Adipocyte (in vitro differentiated cells): ENCODE results near the gene PTPRR.
A peak's percentile ranks its signal among the peaks of the same experiment; 100 is the strongest.

Experiments
- DNase-seq: peaks from one replicate; pipeline ENCODE4 v3.0.0-alpha.2; 2015; ENCODE audit warnings: low read depth
- H3K27me3 ChIP-seq: replicated peaks from 2 replicates; pipeline ENCODE4 v1.7.0; 2013; ENCODE audit warnings: mild to moderate bottlenecking, low read length, moderate library complexity; ENCODE audit not compliant: control insufficient read depth, insufficient read depth
- H3K36me3 ChIP-seq: 2 replicates; pipeline ENCODE4 v1.7.0; 2013; ENCODE audit warnings: low read length, mild to moderate bottlenecking, moderate library complexity; ENCODE audit not compliant: control insufficient read depth, insufficient read depth, severe bottlenecking
- H3K4me1 ChIP-seq: 2 replicates; pipeline ENCODE4 v1.7.0; 2013; ENCODE audit warnings: mild to moderate bottlenecking, low read length, moderate library complexity; ENCODE audit not compliant: control insufficient read depth, insufficient read depth
- H3K4me3 ChIP-seq: 2 replicates; pipeline ENCODE4 v1.7.0; 2013; ENCODE audit warnings: mild to moderate bottlenecking, low read length, moderate library complexity
- H3K9ac ChIP-seq: 2 replicates; pipeline ENCODE4 v1.7.0; 2013; ENCODE audit warnings: mild to moderate bottlenecking, low read length, moderate library complexity
- H3K9me3 ChIP-seq: 2 replicates; pipeline ENCODE4 v1.7.0; 2013; ENCODE audit warnings: mild to moderate bottlenecking, low read length, moderate library complexity; ENCODE audit not compliant: control insufficient read depth

The PTPRR gene, protein sequence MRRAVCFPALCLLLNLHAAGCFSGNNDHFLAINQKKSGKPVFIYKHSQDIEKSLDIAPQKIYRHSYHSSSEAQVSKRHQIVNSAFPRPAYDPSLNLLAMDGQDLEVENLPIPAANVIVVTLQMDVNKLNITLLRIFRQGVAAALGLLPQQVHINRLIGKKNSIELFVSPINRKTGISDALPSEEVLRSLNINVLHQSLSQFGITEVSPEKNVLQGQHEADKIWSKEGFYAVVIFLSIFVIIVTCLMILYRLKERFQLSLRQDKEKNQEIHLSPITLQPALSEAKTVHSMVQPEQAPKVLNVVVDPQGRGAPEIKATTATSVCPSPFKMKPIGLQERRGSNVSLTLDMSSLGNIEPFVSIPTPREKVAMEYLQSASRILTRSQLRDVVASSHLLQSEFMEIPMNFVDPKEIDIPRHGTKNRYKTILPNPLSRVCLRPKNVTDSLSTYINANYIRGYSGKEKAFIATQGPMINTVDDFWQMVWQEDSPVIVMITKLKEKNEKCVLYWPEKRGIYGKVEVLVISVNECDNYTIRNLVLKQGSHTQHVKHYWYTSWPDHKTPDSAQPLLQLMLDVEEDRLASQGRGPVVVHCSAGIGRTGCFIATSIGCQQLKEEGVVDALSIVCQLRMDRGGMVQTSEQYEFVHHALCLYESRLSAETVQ

DNA sequence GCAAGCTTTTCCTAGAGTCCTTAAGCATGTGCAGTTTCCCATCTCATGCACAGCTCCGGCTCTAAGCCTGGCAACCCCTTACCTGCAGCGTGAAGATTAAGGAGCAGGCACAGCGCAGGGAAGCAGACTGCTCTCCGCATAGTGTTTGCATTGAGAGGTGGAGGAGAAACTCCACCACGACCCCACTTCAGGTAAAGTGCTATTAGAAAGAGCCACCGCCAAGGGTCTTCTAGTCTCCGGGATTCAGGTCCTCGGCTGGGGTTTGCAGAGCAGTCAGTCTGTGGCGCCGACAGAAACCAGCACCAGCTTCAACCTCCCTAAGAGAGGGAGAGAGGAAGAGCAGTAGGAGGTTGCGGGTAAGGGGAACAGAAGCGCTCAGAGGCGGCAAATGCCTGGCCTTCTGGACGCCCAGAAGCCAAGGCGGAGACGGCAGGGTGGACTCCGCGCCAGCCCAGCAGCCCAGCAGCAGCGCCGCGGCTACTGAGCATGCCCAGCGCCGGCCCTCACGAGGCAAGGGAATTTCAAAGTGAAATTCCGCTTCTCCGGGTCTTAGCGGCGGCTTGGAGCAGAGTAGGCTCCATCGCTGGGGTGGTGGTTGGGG, at the start of gene PTPRR:
Gene PTPRR (minus strand): TSS at position 488 of the 601 bp plus-strand sequence. CDS start 348 bp downstream, at position 140.
- DNase-seq = no peak
- Histone ChIP-seq H3K36me3 (no peaks in the 10 kb centered on the region), H3K27me3 (peaks cover 25% of the 10 kb centered on the region), H3K4me3 (no peak within 1 kb of the TSS), H3K9me3 (no peaks in the 10 kb centered on the region), H3K9ac (no peak within 1 kb of the TSS), H3K4me1 (no peaks in the 10 kb centered on the region)

DNA sequence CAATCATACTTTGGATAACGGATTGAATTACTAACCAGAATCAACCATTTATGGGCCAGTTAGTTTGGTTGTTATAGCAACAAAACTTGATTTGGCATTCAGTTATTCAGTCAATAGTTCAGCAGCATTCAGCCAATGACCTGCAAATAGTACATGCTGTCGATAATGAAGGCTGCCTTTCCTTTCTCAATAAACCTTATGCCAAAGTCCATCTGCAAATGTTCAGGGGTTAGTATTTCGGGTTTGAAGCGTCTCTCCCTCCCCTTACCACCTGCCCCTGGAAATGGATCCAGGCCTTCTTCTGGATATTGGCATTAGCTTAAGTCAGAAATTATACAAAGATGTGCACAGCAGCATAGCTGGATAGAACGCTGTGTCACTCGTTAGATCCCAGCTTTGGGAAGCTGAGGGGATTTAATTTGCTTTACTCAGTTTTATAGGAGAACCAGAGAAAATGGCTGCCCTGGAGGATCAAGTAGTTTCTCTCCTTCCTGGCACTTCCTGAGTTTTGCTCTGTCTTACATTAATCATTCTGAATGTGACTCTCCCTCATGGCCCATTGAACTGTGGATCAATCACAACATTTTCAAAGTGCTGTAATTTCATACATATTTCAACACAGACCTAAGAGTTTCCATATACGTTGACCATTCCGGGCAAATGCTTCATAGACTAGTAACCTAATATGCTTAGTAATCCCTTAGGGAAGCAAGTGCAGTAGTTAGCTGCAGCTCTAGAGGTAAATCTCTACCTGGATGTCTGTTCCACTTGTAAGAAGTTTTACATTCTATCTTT, 46.7 kb upstream of the PTPRR start:
- H3K27me3 ChIP-seq = no peaks in the 10 kb centered on the region
- DNase-seq = no peak
- no peak overlapping the region for H3K4me3 ChIP-seq
- H3K4me1 ChIP-seq = peaks cover 25% of the 10 kb centered on the region
- no peak overlapping the region for H3K9ac ChIP-seq
- H3K36me3 ChIP-seq = no peaks in the 10 kb centered on the region
- H3K9me3 ChIP-seq = no peaks in the 10 kb centered on the region

DNA sequence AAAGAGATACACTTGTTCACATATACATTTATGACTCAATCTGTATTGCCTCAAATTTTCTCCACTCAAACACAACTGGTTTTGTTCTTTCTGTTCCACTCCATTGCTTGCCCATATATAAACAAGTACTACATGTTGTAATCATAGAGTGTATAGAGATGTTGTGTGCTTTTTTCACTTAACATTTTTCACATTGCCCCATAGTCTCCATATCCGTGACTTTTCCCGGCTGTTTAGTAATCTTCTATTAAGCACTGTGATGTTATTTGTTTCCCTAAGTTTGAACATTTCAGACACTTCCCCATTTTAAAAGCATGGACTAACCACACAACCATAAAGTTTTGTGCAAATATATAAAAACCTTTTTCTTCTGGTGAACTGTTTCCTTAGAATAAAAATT, 45.5 kb upstream of the PTPRR start:
- H3K4me1 ChIP-seq = peaks cover 15% of the 10 kb centered on the region
- H3K9ac ChIP-seq = no peak overlapping the region
- H3K36me3 ChIP-seq = no peaks in the 10 kb centered on the region
- H3K4me3 ChIP-seq = no peak overlapping the region
- H3K9me3 ChIP-seq = no peaks in the 10 kb centered on the region
- H3K27me3 ChIP-seq = no peaks in the 10 kb centered on the region
- DNase-seq = no peak

DNA sequence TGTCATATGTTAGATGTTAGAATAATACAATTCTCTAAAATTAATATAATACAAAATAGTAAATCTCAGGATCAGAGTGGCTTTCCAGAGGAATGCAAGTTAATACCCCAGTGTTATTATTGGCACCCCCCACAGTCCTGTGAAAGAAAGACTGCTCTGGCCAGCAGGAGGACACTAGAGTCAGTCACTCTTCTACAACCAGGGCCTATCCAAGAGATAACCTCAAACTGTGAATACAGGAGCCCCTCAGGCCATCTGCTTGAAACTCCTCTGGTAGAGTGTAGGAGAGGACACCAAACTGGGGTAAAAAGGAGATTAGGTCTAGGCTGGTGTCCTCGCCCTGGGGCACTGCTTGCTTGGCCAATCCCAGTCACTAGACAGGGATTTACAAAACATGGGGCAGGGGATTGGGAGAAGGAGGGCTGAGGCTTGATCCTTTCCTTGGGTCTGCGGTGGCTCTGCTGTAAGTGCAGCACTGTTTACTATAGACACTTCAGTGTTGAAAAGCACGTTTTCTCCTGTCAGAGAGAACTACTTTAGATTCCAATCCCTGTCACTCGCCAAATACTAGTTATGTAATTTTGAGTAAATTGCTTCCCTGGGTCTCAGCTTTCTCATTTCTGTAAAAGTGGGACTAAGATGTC, 44.5 kb upstream of the PTPRR start:
- no peak overlapping the region for H3K4me3 ChIP-seq
- DNase-seq = no peak
- no peaks in the 10 kb centered on the region for H3K9me3 ChIP-seq
- H3K4me1 ChIP-seq = peaks cover 11% of the 10 kb centered on the region
- no peaks in the 10 kb centered on the region for H3K27me3 ChIP-seq
- no peak overlapping the region for H3K9ac ChIP-seq
- no peaks in the 10 kb centered on the region for H3K36me3 ChIP-seq

DNA sequence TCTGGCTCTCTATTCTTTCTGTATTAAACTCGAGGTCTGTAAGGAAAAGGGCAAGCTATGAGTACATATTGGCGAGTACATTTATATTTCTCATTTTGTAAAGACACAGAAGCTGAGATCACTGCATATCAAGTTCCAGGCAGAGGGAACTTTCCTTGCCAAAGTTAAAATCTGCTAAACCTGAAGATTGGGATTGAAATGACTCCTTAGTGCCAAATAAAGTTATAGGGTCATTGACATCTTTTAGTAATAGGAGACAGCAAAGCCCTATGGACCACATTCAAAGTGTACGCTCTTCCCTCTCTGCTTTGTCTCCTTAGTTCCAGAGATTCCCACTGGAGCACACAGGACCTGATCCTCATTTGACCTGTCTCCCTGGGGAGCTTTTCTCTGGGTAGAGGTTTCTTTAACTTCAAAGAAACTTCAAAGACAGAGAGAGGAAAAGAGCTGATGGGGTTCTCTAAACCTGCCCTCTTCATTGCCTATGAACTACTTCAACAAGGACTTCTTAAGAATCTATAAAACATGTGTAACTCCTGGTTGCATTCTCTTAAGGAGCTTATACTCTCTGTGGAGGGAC, 42.6 kb upstream of the PTPRR start:
- no peaks in the 10 kb centered on the region for H3K36me3 ChIP-seq
- no peak for DNase-seq
- peaks cover 8% of the 10 kb centered on the region for H3K9me3 ChIP-seq
- H3K4me1 ChIP-seq = peaks cover 11% of the 10 kb centered on the region
- H3K4me3 ChIP-seq = no peak overlapping the region
- no peak overlapping the region for H3K9ac ChIP-seq
- H3K27me3 ChIP-seq = no peaks in the 10 kb centered on the region

DNA sequence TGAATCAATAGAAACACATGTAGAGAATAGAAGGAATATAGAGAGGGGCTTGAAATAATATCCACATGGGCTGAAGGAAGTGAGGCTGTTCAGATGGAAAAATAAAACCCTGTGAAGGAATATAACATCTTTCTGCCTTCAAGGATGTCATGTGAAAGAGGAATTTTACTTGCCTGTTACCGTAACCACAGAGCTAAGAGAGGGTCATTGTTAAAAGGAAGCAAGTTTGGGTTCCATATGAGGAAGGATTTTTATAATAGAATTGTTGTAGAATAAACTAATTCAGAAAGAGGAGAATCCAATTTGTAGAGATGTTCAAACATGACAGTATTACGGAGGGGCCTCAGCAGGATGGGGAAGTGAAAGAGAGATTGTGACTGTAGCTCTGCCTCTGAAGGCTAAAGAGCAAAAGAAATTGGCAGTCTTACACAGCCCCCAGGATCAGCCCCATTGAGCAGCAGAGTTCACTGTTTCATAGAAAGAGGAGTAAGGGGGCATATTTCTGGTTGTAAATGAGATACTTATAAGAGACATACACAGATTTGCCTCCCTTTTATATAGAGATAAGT, 41.8 kb upstream of the PTPRR start:
- Histone ChIP-seq H3K36me3 (no peaks in the 10 kb centered on the region), H3K9ac (no peak overlapping the region), H3K27me3 (no peaks in the 10 kb centered on the region), H3K4me1 (peaks cover 11% of the 10 kb centered on the region), H3K4me3 (no peak overlapping the region), H3K9me3 (peaks cover 8% of the 10 kb centered on the region)
- DNase-seq = no peak

DNA sequence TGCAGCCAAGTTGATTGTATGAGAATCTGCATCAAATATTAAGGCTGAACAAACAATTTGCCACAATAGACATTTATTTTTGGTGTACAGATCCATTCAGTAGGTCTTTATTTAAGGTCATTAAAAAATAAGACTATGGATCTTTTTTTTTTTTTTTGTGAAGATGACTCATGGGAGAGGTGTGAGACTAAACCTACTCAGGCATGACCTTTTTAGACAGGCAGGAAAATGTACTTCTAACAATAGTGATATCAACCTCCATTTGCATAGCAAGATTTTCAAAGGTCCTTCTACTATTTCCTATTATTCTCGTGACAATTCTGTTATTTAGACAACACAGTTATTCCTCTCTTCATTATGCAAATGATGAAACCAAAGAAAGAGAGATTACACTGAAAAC, 39.9 kb upstream of the PTPRR start:
- H3K4me3 ChIP-seq = no peak overlapping the region
- no peaks in the 10 kb centered on the region for H3K36me3 ChIP-seq
- peaks cover 8% of the 10 kb centered on the region for H3K9me3 ChIP-seq
- no peak for DNase-seq
- no peaks in the 10 kb centered on the region for H3K27me3 ChIP-seq
- peaks cover 11% of the 10 kb centered on the region for H3K4me1 ChIP-seq
- no peak overlapping the region for H3K9ac ChIP-seq

DNA sequence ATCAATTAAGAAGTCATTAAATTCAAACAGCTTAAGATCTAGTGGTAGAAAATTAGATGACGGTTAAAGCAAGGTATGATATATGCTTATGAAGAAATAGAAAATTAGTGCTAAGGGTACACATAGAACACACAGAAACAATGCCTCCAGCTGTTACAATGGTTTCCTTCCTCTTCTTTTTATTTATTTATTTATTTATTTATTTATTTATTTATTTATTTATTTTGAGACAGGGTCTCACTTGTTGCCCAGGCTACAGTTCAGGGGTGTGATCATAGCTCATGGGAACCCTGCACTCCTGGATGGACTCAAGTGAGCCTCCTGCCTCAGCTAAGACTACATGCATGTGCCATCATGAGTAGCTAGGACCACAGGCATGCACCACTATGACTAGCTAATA, 34.9 kb upstream of the PTPRR start:
- DNase-seq = no peak
- Histone ChIP-seq H3K36me3 (no peaks in the 10 kb centered on the region), H3K9me3 (peaks cover 8% of the 10 kb centered on the region), H3K9ac (no peak overlapping the region), H3K27me3 (no peaks in the 10 kb centered on the region), H3K4me3 (no peak overlapping the region), H3K4me1 (no peaks in the 10 kb centered on the region)

DNA sequence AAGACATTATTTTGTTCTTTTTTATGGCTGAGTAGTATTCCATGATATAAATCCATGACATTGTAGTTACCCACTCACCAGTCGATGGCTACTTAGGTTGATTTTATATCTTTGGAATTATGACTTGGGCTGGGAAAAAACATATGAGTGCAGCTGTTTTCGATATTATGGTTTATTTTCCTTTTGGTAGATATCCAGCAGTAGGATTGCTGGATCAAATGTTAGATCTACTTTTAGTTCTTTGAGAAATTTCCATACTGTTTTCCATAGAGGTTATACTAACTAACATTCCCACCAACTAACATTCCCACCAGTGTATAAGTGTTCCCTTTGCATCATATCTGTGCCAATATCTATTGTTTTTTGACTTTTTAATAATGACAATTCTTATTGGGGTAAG, 29.9 kb upstream of the PTPRR start:
- no peak for DNase-seq
- Histone ChIP-seq H3K4me1 (peaks cover 10% of the 10 kb centered on the region), H3K27me3 (no peaks in the 10 kb centered on the region), H3K36me3 (no peaks in the 10 kb centered on the region), H3K9me3 (no peaks in the 10 kb centered on the region), H3K4me3 (no peak overlapping the region), H3K9ac (no peak overlapping the region)

DNA sequence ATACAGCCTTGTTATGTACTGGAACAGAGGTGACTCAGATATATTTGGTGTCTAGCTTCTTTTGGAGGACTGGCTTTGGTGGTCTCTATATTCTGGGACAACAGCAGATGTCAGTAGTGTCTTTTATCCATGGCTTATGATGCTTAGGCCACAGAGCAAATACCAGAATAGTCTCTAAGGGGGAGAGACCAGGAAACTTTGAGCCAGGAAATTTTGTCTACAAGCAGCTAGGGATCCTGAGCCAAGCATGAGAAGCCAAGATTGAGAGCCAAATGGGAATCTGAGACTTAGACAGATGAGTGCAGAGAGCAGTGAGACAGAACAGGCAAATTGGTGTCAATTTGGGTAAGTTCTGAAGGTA, 28.4 kb upstream of the PTPRR start:
- no peak overlapping the region for H3K4me3 ChIP-seq
- peaks cover 10% of the 10 kb centered on the region for H3K4me1 ChIP-seq
- H3K9ac ChIP-seq = no peak overlapping the region
- no peaks in the 10 kb centered on the region for H3K9me3 ChIP-seq
- peak; percentile 23 for DNase-seq
- H3K36me3 ChIP-seq = no peaks in the 10 kb centered on the region
- H3K27me3 ChIP-seq = no peaks in the 10 kb centered on the region
